Epithelial cell of prostate (primary cell): Measurements from ENCODE around the gene CCDC60.
"Not testable (repeated sequence)": the region's sequence is repeated elsewhere in the genome, so short reads cannot be mapped to it uniquely, and the experiment has no call there.

Experiments
- DNase-seq: peaks from one replicate; pipeline ENCODE4 v3.0.0-alpha.2; 2011; ENCODE audit warnings: low read depth, low spot score
- H3K27ac ChIP-seq: fragments of 450-650 bp; 2 replicates; pipeline ENCODE4 v1.5.1; 2017; ENCODE audit warnings: mild to moderate bottlenecking

CCDC60 gene

DNA sequence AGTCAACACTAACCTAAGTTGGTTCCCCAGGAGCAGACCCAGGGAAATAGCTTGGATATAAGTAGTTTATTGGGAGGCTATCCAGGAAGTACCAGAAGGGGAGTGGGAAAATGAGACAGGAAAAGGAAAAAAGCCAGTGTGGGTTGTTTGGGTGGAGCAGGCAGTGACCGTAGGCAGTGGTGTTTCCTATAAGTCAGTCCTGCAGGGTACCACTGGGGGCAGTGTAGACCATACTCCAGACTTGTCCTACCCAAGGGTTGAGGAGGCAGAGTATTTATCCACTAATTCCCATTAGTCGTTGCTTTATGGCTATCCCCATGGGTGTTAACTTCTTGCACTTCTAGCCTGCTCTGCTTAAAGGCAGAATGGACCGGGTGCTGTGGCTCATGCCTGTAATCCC lies 6.4 kb upstream of the CCDC60 start:
- no peak for DNase-seq
- no peak overlapping the region for H3K27ac ChIP-seq

DNA sequence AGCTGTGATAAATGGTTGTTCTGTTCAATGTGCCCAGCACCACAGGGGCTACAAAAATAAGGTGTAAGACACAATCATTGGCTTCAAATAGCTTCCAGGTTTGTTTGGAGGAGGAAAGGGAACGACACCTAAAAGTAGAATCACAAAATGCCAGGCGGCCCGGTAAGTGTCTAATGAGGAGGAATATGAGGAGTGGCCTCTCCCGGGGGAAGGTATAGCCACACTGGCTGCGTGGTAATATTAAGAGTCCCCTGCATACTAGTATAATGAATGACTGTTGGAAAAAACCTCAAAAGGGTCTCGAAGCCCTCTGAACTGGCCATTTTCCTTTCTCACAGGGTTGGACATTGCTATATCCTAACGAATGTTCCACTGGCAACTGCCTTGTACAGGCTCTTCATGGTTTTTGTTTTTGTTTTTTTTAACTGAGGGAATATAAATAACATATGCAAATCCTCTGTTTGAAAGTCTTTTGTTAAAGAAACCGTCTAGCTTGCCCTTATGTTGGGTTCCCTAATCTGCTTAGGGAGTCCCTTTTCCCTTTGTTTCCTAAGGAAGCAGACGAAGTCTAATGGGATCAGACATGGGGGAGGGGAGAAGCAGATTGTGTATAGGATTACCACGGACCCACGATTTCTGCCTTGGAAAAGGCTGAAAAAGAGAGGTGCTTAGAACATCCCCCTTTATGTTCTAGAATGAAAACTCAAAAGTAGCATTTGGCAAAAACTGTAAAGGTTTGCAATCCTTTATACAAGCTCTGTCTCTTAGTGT lies 4.2 kb downstream of the CCDC60 start:
- no peak overlapping the region for H3K27ac ChIP-seq
- DNase-seq = no peak

DNA sequence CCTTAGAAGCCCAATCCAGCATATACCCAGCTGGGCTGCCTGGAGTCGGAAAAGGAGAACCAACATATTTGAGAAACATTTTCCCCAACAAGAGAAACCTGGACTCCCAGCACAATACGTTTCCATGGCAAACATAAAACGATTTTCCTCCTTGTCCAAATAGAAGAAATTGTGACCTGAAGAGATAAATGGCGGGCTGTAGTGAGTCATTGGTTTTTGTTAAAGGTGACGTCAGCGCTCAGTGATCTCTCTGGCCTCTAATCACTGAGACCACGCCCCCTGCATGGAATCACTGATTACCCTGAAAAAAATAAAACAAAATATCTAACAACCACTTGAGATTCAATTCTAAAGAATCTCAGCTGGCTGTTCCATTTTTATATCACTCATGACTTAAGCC lies 6.0 kb downstream of the CCDC60 start:
- no peak for DNase-seq
- no peak overlapping the region for H3K27ac ChIP-seq

DNA sequence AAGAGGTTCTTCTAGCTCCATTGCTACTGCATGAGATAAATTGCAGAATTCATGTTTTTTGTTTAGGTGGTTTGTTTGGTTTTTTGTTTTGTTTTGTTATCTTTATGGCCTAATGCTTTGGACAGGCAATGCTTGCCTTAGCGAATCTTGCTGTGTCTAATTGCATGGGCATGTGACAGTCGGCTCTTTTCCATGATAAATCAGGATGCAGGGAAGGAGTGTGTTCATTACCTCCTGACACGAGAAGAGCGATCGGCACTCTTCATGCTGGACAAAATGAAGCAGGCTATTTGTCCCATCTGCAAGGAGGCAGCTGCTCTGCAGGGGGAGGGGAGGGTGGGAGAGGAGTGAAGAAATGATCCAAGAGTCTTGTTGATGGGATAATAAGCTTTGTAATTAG lies 6.5 kb downstream of the CCDC60 start:
- DNase-seq = no peak
- H3K27ac ChIP-seq = no peak overlapping the region

DNA sequence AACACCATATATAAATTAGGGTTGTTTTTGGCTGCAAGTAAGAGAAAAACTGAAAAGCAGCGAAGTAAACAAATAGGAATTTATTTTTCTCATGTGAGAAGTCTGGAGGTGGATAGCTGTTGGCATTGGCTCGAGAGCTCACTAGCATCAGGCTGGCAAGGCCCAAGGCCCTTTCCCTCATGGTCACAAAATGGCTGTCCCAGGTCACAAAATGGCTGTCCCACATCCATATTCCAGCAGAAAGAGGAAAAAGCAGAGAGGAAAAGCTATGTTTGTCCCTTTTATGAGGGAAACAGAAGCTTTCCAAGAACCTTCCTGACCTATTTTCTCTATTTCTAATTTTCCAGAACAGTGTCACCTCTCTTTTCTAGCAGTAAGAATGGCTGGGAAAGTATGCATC lies 7.5 kb downstream of the CCDC60 start:
- H3K27ac ChIP-seq = no peak overlapping the region
- DNase-seq = no peak

DNA sequence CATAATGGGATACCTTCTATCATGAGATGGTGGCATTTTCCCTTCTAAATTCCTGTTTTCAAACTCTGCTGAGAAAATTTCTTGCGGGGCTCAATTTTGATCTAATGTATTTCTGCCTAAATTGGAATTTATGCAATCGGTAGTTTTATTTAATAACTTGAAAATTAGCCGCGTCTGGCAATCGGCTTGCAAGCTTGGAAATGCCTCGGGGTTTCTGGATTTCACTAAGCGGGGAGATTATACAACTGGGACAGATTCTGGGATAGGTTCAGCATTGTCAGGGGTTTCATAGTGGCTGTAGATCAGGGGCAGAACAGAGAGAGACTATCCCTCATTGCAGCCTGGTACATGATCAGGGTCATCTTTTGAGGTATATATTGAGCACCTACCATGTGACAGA lies 8.6 kb downstream of the CCDC60 start:
- no peak for DNase-seq
- no peak overlapping the region for H3K27ac ChIP-seq

DNA sequence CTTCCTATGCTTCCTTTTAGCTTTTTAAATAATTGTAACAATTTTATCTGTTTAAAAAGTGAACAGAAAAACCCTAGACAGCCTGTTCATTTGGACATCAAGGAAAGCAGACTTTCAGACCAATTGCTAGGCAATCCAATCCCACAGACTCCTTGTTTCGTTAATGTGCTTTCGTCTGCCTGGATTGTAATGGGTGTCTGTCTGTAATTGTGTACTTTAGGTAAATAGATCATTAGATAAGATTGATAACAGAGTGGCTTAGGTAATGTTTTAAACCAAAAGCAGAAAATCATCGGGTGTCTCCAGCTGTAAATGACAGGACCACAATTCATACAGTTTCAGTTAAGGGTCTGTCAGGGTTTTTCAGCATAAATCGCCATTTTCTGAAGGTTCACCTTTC lies 19.6 kb downstream of the CCDC60 start:
- no peak overlapping the region for H3K27ac ChIP-seq
- no peak for DNase-seq

DNA sequence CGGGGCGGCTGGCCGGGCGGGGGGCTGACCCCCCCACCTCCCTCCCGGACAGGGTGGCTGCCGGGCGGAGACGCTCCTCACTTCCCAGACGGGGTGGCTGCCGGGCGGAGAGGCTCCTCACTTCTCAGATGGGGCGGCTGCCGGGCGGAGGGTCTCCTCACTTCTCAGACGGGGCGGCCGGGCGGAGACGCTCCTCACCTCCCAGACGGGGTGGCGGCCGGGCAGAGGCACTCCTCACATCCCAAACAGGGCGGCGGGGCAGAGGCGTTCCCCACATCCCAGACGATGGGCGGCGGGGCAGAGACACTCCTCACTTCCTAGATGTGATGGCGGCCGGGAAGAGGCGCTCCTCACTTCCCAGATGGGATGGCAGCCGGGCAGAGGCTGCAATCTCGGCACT lies 25.8 kb downstream of the CCDC60 start:
- not testable (repeated sequence) for DNase-seq, H3K27ac ChIP-seq

DNA sequence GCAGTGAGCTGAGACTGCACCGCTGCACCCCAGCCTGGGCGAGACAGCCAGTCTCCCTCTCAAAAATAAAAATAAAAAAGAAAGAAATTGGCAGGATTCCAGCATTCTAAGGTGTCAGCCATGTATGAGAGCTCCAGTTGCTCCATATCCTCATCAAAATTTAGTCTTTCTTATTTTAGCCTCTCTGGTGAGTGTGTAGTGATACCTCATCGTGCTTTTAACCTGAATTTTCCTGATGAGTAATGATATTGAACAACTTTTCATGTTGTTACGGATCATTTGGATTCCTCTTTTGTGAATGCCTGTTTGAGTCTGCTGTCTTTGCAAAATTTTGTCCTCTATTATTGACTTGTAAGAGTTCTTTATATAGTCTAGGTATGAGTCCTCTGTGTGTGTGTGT lies 28.5 kb downstream of the CCDC60 start:
- no peak for DNase-seq
- no peak overlapping the region for H3K27ac ChIP-seq

DNA sequence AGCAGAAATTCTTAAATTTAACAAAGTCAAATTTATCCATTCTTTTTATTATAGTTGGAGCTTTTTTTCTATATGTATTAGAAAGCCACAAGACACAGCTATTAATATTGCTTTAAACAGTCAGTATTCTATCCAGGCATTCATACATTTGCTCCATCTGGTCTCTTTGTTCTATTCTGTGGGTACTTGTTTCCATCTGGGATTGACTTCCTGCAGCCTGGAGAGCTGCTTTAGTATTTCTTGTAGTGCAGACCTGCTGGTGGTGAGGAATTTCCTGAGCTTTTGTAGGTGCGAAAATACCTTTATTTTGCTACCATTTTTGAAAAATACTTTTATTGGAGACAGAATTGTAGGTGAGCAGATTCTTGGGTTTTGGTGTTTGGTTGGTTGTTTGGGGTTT lies 29.0 kb downstream of the CCDC60 start:
- no peak overlapping the region for H3K27ac ChIP-seq
- DNase-seq = no peak

DNA sequence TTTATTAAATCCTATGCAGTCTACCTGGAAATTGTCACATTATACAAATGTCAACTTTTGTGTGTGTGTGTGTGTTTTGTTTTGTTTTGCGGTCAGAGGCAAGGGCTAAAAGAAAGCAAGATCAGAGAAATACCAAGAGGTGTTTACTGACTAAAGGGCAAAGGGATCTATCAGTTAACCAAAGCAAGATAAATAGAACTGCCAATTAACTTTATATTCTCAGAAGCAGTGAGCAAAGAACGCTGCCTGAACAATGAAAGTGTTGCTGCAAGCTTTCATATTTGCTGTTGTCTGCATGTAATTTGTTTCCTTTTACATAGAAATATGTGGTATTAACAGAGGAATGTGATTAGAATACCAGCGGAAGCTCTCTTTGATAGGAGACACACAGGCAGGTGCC lies 30.9 kb downstream of the CCDC60 start:
- no peak overlapping the region for H3K27ac ChIP-seq
- DNase-seq = no peak

DNA sequence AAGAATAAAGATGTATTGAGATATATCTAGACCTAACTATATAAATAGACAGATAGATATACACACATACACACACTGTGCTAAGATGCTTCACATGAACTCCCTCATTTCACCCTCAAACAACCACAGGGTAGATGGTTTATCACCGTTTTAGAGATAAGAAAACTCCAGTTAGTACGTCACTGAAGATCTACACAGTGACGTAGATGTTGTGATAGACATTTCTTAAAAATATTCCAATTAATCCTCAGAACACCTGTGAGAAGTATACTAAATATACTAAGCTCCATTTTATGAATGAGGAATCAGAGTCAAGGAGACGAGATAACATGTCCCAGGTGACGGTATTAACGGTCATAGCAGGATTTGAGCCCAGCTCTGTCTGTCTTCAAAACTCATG lies 31.5 kb downstream of the CCDC60 start:
- DNase-seq = no peak
- H3K27ac ChIP-seq = no peak overlapping the region

DNA sequence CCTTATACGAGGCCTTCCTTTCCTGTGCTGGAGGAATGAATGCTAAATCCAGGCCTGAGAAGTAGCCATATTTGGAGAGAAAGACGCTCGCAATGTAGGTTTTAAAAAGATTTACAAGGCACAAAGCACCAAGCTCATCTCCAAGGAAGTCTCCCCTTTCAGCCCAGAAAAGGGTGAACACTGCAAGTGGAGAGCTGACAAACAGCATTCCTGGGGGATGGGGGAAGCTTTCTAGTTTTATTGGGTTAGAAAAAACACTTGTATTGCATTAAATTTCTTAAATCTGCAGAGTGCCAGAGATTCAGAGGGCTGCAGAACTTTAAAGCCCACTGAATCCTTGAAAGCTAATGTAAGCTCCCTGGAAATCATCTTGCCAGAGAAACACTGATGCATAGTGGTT lies 34.6 kb downstream of the CCDC60 start:
- no peak for DNase-seq
- peak overlapping the region; percentile 23 for H3K27ac ChIP-seq

DNA sequence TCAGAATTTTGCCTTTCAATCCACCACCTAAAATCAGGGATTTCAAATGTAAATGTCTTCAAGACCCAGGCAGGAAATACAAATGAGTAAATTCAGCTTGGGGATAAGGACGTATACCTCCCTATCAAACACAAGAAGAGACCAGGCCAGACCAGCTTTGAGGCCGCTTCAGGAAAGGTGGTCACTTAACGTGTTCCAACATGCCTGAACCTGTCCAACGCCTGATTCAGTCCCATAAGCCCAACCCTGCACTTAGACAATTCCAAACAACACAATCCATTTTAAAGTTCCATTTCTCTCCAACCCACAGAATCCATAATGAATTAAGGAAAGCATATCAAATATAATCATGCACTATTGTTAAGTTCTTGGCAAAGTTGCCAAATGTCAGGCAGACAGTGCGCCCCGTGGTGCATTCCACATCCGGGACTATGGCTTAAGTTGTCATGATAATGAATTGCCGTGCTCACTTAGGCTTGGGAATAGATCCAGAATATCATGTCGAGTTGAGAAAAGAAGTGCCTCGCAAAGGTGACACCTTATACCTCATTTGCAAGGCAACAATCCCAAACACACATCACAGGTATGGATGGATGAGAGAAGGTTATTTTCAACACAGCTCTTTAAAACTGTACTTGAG lies 35.5 kb downstream of the CCDC60 start:
- H3K27ac ChIP-seq = peak overlapping the region; percentile 23
- DNase-seq = peak; percentile 45

DNA sequence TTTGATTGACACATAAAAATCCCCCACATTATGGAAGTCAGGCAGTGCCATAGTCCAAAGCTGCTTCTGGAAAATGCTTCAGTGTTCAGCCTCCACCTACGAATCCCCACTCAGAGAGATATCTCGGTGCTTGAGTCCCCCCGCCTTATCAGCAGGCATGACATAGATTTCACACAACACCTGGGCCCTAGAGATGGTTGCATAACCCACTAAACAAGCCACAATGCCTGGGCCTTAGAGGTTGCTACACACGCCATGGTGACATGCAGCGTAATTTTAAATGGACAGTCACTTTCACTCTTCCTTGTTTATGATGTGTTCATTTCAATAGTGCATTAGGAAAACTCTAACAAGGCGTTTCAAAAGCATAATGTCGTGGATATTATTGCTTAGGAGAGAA lies 38.0 kb downstream of the CCDC60 start:
- DNase-seq = no peak

DNA sequence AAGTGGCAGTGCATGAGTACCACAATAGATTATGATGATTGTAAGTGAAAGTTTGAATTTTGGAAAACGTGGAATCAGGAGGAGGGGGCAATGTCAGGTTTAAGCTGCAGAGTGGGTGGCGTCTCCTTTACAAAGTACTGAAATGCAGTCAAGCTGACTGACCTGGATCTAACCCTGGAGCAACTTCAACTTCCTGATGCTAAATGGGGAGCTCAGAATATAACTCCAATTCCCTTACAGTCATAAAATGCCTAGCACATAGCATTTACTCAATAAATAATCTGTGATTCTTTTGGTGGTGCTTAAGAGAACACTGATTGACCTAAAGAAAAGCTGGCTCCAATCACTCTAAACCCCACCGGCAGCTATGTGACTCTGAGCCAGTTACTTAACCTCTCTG lies 38.5 kb downstream of the CCDC60 start:
- no peak for DNase-seq
- H3K27ac ChIP-seq = no peak overlapping the region

More for the DNA sequence above, 38.0 kb downstream of the CCDC60 start:
- H3K27ac ChIP-seq = no peak overlapping the region

DNA sequence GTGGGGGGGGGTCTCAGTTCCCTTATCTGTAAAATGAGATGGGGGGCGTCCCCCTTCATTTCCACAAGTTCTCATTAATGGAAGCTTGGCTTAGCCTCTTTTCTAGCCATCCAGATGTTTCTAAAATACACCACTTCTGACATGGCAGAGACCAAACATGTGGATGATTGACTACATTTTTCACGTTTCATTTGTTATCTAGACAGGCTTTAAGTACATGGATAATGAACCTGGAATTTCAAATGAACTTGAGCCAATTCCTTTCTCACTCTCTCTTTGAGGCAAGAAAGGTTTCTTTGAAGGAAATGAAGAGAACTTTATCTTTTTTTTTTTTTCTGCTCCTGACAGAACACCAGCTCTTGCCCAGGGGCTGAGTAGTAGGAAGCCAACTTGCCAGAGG lies 39.1 kb downstream of the CCDC60 start:
- DNase-seq = no peak

DNA sequence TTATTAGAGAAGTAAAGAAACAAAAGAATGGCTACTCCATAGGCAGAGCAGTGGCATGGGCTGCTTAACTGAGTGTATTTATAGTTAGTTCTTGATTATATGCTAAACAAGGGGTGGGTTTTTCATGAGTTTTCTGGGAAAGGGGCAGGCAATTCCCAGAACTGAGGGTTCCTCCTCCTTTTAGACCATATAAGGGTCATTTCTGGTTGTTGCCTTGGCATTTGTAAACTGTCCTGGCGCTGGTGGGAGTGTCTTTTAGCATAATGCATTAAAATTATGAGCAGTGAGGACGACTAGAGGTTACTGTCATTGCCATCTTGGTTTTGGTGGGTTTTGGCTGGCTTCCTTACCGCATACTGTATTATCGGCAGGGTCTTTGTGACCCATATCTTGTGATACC lies 40.1 kb downstream of the CCDC60 start:
- no peak overlapping the region for H3K27ac ChIP-seq
- no peak for DNase-seq

More for the DNA sequence above, 39.1 kb downstream of the CCDC60 start:
- H3K27ac ChIP-seq = no peak overlapping the region

DNA sequence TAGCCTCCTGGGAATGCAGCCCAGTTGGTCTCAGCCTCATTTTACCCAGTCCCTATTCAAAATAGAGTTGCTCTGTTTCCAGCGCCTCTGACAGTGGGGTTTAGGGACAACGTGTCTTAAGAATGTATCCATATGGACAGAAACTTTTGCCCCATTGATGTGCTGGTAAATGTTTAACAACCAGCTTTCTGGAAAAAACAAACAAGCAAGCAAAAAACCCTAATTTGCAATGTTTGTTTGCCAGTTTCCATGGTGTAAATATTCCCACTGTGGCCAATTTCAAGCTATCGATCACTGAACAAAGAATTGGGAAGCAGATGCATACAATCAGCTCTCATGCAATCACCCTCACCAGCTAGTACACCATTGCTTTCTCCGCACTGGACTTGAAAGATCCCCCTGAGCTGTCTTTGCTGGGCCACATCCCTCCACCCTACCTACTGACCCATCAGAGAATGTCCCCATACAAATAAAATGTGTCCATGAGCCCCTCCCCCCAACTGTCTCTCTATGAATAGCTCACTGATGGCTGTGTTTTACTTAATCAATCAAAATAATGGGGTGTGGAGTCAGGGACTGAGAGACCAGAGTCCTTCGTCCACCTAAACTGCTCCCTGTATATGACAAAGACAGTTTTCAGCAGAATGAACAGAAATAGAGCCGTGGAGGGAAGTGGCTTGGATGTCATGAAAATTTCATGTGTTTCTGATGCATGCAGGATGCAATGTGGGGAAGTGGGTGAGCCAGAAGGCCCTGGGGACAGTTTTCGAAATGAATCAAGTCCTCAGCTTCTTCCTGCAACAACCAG lies 40.8 kb downstream of the CCDC60 start:
- no peak overlapping the region for H3K27ac ChIP-seq
- DNase-seq = no peak

DNA sequence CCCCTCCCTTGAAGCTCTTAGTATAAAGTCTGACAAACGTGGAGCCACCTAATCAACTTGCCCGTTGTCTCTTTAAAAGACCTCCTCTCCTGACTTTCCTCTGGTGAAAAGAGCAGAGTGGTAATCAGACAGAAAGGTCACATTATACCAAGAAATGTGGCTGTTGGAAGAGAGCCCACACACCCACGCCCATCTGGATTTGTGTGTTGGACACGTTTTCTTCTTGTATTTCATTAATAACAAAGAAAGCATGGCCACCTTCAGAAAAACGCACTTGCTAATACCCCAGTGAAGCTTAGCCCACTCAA lies 41.3 kb downstream of the CCDC60 start:
- no peak overlapping the region for H3K27ac ChIP-seq
- no peak for DNase-seq

DNA sequence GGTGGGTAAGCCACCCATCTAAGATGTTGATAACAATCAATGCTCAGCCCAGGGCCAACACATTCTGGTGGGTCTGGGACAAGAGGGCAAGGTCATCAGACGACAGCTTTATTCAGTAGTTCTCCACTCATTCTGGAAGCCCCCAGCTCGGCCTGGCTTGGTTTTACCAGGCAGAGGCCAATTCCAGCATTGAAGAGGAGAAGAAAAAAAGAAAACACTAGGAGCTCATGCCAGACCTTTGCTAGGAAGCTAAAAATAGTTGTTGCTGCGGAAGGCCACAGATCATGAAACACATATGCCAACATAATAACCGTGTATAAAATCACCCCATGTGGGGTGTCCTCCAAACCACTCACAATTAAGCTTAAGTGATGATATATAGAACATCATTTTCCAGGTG lies 44.4 kb downstream of the CCDC60 start:
- no peak for DNase-seq
- H3K27ac ChIP-seq = no peak overlapping the region
